ENCODE data around the gene SPARC. TPM values are rescaled to one million over a fixed set of nuclear protein-coding genes. Genes with fewer than 3 reads are reported as not detected.

Gene SPARC, protein sequence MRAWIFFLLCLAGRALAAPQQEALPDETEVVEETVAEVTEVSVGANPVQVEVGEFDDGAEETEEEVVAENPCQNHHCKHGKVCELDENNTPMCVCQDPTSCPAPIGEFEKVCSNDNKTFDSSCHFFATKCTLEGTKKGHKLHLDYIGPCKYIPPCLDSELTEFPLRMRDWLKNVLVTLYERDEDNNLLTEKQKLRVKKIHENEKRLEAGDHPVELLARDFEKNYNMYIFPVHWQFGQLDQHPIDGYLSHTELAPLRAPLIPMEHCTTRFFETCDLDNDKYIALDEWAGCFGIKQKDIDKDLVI
- 1,179 and 1,844 TPM in 2 replicates for total RNA-seq

DNA sequence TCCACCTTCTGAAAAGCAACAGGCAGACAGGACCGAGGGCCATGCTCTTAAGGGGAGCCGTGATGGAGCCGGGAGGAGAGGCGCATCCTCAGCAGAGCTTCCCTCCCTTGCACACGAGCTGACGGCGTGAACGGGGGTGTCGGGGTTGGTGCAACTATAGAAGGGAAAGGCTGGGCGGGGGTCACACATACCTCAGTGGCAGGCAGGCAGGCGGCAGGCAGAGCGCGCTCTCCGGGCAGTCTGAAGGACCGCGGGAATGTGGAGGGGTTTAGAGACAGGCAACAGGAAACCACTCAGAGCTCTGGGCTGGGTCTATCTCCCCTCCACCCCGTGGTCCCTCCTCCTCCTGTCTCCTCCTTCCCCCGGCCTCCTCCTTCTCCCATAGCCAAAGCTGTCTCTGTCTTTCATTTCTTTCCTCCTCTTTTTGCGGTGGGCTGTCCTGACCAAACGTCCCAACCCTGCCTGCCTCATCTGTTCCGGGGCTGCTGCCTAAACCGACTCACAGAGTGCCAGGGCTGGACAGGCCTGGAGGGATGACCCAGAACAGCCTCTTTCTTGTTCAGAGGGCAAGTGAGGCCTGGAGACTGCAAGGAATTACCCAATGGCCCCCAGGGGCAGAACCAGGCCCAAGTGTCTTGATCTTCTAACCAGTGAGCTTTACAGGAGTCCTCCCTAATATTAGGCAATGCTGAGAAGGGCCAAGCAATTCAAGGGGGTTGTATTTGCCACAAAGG lies at the start of gene SPARC:
TSS of gene SPARC (minus strand) at position 242 of the 734 bp plus-strand sequence. CDS start 10,727 bp downstream, outside the sequence.

Small RNAs within 50 kb of the gene (small RNA-seq; reads per million reads assigned to genes)
- 0.55 reads per million, percentile 2 among the genes with 10 or more reads in this experiment for gene RN7SKP232

Other genes starting within 250 kb of the SPARC start
- gene SLC36A1, start 239.3 kb downstream of the SPARC start, total RNA-seq: 19.1 and 23.7 TPM in 2 replicates
- gene FAT2, start 95.6 kb downstream of the SPARC start, total RNA-seq: 6.6 and 21.9 TPM in 2 replicates
- gene ATOX1, start 71.7 kb upstream of the SPARC start, total RNA-seq: 30.5 and 35.6 TPM in 2 replicates
- gene G3BP1, start 85.0 kb upstream of the SPARC start, total RNA-seq: 190 and 214 TPM in 2 replicates
- gene GLRA1, start 237.9 kb upstream of the SPARC start, total RNA-seq: not detected in 2 replicates